Measurements from ENCODE around the gene HSF5. TPM values are rescaled to one million over a fixed set of nuclear protein-coding genes. Genes with fewer than 3 reads are reported as not detected.

The HSF5 gene
- total and polyA plus RNA-seq, 10 donors = 0.57 to 1.7 (median 1.2) TPM

GRCh38 chr17:58420827-58421226, 67.4 kb downstream of the HSF5 start:
- intact Hi-C loops (cut with DNase I; ENCODE audit: low total_unique reads) = no loop called here
- Histone ChIP-seq H3K27ac (no peak overlapping the region), H3K27me3 (replicated peaks in 1 of 7) (no peaks in the 10 kb centered on the region), H3K36me3 (no peaks in the 10 kb centered on the region), H3K4me1 (peaks cover 0 to 19% (median 14%) of the 10 kb centered on the region in 6 donors), H3K4me3 (no peak overlapping the region), H3K9me3 (no peaks in the 10 kb centered on the region)
- DNase-seq = no peak
- WGBS, 5 donors = 65 to 80% (median 70%) methylated on average over 2 of the region's 2 CpGs
- TF ChIP-seq POLR2AphosphoS5 (IDR thresholded peaks at IDR 0.05) (no peak), POLR2A (IDR thresholded peaks at IDR 0.05) (no peak), CTCF (IDR thresholded peaks at IDR 0.05 in 8 of 11, conservative IDR thresholded peaks at IDR 0.05 in 3 of 11) (no peak)

- H3K4me3 ChIP-seq = peak within 1 kb of the TSS in 2 of 8 donors; percentile 10 to 48
- H3K27me3 ChIP-seq (replicated peaks in 1 of 7) = no peaks in the 10 kb centered on the region
- WGBS, 5 donors = 10 to 12% (median 12%) methylated on average over 8 of the region's 8 CpGs
- H3K9me3 ChIP-seq = no peaks in the 10 kb centered on the region
- H3K27ac ChIP-seq = peak within 1 kb of the TSS in 6 of 8 donors; percentile 6 to 62 (median 40)
- H3K4me1 ChIP-seq = peaks cover 0 to 19% (median 14%) of the 10 kb centered on the region in 6 donors
- no peak for TF ChIP-seq POLR2A (IDR thresholded peaks at IDR 0.05)
- peak; percentile 31 to 95 (median 81) for TF ChIP-seq CTCF (IDR thresholded peaks at IDR 0.05 in 8 of 11, conservative IDR thresholded peaks at IDR 0.05 in 3 of 11)
- peak in 2 of 3 donors; percentile 11 to 70 for TF ChIP-seq POLR2AphosphoS5 (IDR thresholded peaks at IDR 0.05)
- no peaks in the 10 kb centered on the region for H3K36me3 ChIP-seq
- DNase-seq = peak; percentile 91
- intact Hi-C loops (cut with DNase I; ENCODE audit: low total_unique reads) = loop anchor here (10.0 kb wide), 1 partner anchor 103 kb away; no protein-coding TSS in a partner anchor
These were observed 70.7 kb downstream of the HSF5 start, which contains the start of gene RNF43 for GRCh38 chr17:58417300-58418092. RNF43 (minus strand) TSS chr17:58417534; CDS start chr17:58415577, 1,957 bp downstream.

- no peaks in the 10 kb centered on the region for H3K36me3 ChIP-seq
- peak overlapping the region in 6 of 8 donors; percentile 6 to 62 (median 40) for H3K27ac ChIP-seq
- 74 to 83% (median 79%) methylated on average over 6 of the region's 6 CpGs for WGBS, 5 donors
- no peak for DNase-seq
- H3K4me3 ChIP-seq = no peak overlapping the region
- peaks cover 0 to 19% (median 14%) of the 10 kb centered on the region in 6 donors for H3K4me1 ChIP-seq
- no peak for TF ChIP-seq POLR2A (IDR thresholded peaks at IDR 0.05)
- no peak for TF ChIP-seq CTCF (IDR thresholded peaks at IDR 0.05 in 8 of 11, conservative IDR thresholded peaks at IDR 0.05 in 3 of 11)
- no peak for TF ChIP-seq POLR2AphosphoS5 (IDR thresholded peaks at IDR 0.05)
- intact Hi-C loops (cut with DNase I; ENCODE audit: low total_unique reads) = loop anchor here (10.0 kb wide), 1 partner anchor 102 kb away; no protein-coding TSS in a partner anchor
- no peaks in the 10 kb centered on the region for H3K9me3 ChIP-seq
- H3K27me3 ChIP-seq (replicated peaks in 1 of 7) = no peaks in the 10 kb centered on the region
These were observed 71.3 kb downstream of the HSF5 start for GRCh38 chr17:58416937-58417299.

GRCh38 chr17:58416396-58416795, 71.8 kb downstream of the HSF5 start:
- no peaks in the 10 kb centered on the region for H3K36me3 ChIP-seq
- TF ChIP-seq POLR2AphosphoS5 (IDR thresholded peaks at IDR 0.05) (no peak), CTCF (IDR thresholded peaks at IDR 0.05 in 8 of 11, conservative IDR thresholded peaks at IDR 0.05 in 3 of 11) (no peak), POLR2A (IDR thresholded peaks at IDR 0.05) (no peak)
- intact Hi-C loops (cut with DNase I; ENCODE audit: low total_unique reads) = loop anchor here (10.0 kb wide), 1 partner anchor 102 kb away; no protein-coding TSS in a partner anchor
- no peak for DNase-seq
- no peak overlapping the region for H3K4me3 ChIP-seq
- no peak overlapping the region for H3K27ac ChIP-seq
- H3K9me3 ChIP-seq = no peaks in the 10 kb centered on the region
- H3K4me1 ChIP-seq = peaks cover 0 to 19% (median 14%) of the 10 kb centered on the region in 6 donors
- WGBS, 5 donors = 94 to 96% (median 96%) methylated on average over 4 of the region's 4 CpGs
- no peaks in the 10 kb centered on the region for H3K27me3 ChIP-seq (replicated peaks in 1 of 7)

All from spleen (tissue), 11 donors.